ENCODE results near the gene UQCRHL. TPM values are rescaled to one million over a fixed set of nuclear protein-coding genes. Genes with fewer than 3 reads are reported as not detected.

Gene UQCRHL
- polyA plus RNA-seq, 1 donor from 2014 or later, result 1.3 TPM

- peaks cover 2 to 5% (median 4%) of the 10 kb centered on the region in 3 donors for H3K4me1 Mint-ChIP-seq
- no peak overlapping the region for H3K27ac Mint-ChIP-seq
- H3K27me3 Mint-ChIP-seq, result no peaks in the 10 kb centered on the region
- no peak overlapping the region for H3K4me3 Mint-ChIP-seq
- no peaks in the 10 kb centered on the region for H3K9me3 Mint-ChIP-seq
- no peaks in the 10 kb centered on the region for H3K36me3 Mint-ChIP-seq
These were observed 11.4 kb downstream of the UQCRHL start for GRCh38 chr1:15796086-15796462.

GRCh38 chr1:15788624-15789301 lies 18.7 kb downstream of the UQCRHL start:
- H3K27ac Mint-ChIP-seq, result no peak overlapping the region
- H3K4me1 Mint-ChIP-seq, result peaks cover 5 to 8% (median 6%) of the 10 kb centered on the region in 3 donors
- peak overlapping the region in 1 of 4 donors; percentile 41 for H3K4me3 Mint-ChIP-seq

GRCh38 chr1:15786581-15786980 lies 20.9 kb downstream of the UQCRHL start:
- Mint-ChIP-seq H3K4me1 (peaks cover 0 to 6% (median 3%) of the 10 kb centered on the region in 3 donors), H3K36me3 (no peaks in the 10 kb centered on the region), H3K27me3 (peaks cover 9% of the 10 kb centered on the region), H3K4me3 (no peak overlapping the region), H3K27ac (no peak overlapping the region), H3K9me3 (no peaks in the 10 kb centered on the region)

More at GRCh38 chr1:15788624-15789301, 18.7 kb downstream of the UQCRHL start:
- H3K9me3 Mint-ChIP-seq, result no peaks in the 10 kb centered on the region
- H3K27me3 Mint-ChIP-seq, result peaks cover 9% of the 10 kb centered on the region
- no peaks in the 10 kb centered on the region for H3K36me3 Mint-ChIP-seq

GRCh38 chr1:15785683-15786082 lies 21.8 kb downstream of the UQCRHL start:
- peaks cover 0 to 6% (median 3%) of the 10 kb centered on the region in 3 donors for H3K4me1 Mint-ChIP-seq
- H3K36me3 Mint-ChIP-seq, result no peaks in the 10 kb centered on the region
- peaks cover 5% of the 10 kb centered on the region for H3K27me3 Mint-ChIP-seq
- H3K9me3 Mint-ChIP-seq, result no peaks in the 10 kb centered on the region
- no peak overlapping the region for H3K27ac Mint-ChIP-seq
- H3K4me3 Mint-ChIP-seq, result no peak overlapping the region

- Mint-ChIP-seq H3K4me3 (no peak overlapping the region), H3K9me3 (no peaks in the 10 kb centered on the region), H3K27ac (no peak overlapping the region), H3K4me1 (peaks cover 0 to 1% (median 0%) of the 10 kb centered on the region in 3 donors), H3K27me3 (peaks cover 5% of the 10 kb centered on the region), H3K36me3 (no peaks in the 10 kb centered on the region)
These were observed 29.3 kb downstream of the UQCRHL start for GRCh38 chr1:15777909-15778707.

- Mint-ChIP-seq H3K27me3 (peaks cover 18% of the 10 kb centered on the region), H3K27ac (no peak overlapping the region)
These were observed 31.7 kb downstream of the UQCRHL start for GRCh38 chr1:15775706-15776105.

GRCh38 chr1:15771836-15772515 lies 35.5 kb downstream of the UQCRHL start:
- peaks cover 22% of the 10 kb centered on the region for H3K27me3 Mint-ChIP-seq
- H3K4me1 Mint-ChIP-seq, result peaks cover 0 to 1% (median 0%) of the 10 kb centered on the region in 3 donors
- no peak overlapping the region for H3K27ac Mint-ChIP-seq
- H3K9me3 Mint-ChIP-seq, result no peaks in the 10 kb centered on the region
- H3K4me3 Mint-ChIP-seq, result no peak overlapping the region
- peaks cover 3% of the 10 kb centered on the region for H3K36me3 Mint-ChIP-seq

More at GRCh38 chr1:15775706-15776105, 31.7 kb downstream of the UQCRHL start:
- Mint-ChIP-seq H3K36me3 (peaks cover 3% of the 10 kb centered on the region), H3K4me3 (no peak overlapping the region), H3K4me1 (peaks cover 0 to 1% (median 0%) of the 10 kb centered on the region in 3 donors), H3K9me3 (no peaks in the 10 kb centered on the region)

- Mint-ChIP-seq H3K9me3 (no peaks in the 10 kb centered on the region), H3K36me3 (peaks cover 3% of the 10 kb centered on the region), H3K4me3 (no peak overlapping the region), H3K4me1 (peaks cover 0 to 4% (median 0%) of the 10 kb centered on the region in 3 donors), H3K27me3 (peaks cover 25% of the 10 kb centered on the region), H3K27ac (no peak overlapping the region)
These were observed 37.0 kb downstream of the UQCRHL start for GRCh38 chr1:15770313-15770962.

GRCh38 chr1:15768388-15768787 lies 39.1 kb downstream of the UQCRHL start:
- Mint-ChIP-seq H3K36me3 (peaks cover 3% of the 10 kb centered on the region), H3K27ac (no peak overlapping the region), H3K4me3 (no peak overlapping the region), H3K9me3 (no peaks in the 10 kb centered on the region), H3K27me3 (peaks cover 34% of the 10 kb centered on the region), H3K4me1 (peaks cover 0 to 2% (median 0%) of the 10 kb centered on the region in 3 donors)

- H3K36me3 Mint-ChIP-seq, result peaks cover 3% of the 10 kb centered on the region
- peaks cover 0 to 2% (median 0%) of the 10 kb centered on the region in 3 donors for H3K4me1 Mint-ChIP-seq
- no peaks in the 10 kb centered on the region for H3K9me3 Mint-ChIP-seq
- H3K27ac Mint-ChIP-seq, result no peak overlapping the region
- no peak overlapping the region for H3K4me3 Mint-ChIP-seq
- H3K27me3 Mint-ChIP-seq, result peaks cover 34% of the 10 kb centered on the region
These were observed 39.5 kb downstream of the UQCRHL start for GRCh38 chr1:15767941-15768340.

- Mint-ChIP-seq H3K27me3 (peaks cover 28% of the 10 kb centered on the region), H3K9me3 (no peaks in the 10 kb centered on the region), H3K27ac (no peak overlapping the region), H3K4me1 (peaks cover 0 to 5% (median 2%) of the 10 kb centered on the region in 3 donors), H3K4me3 (no peak overlapping the region), H3K36me3 (no peaks in the 10 kb centered on the region)
These were observed 41.8 kb downstream of the UQCRHL start for GRCh38 chr1:15765495-15766194.

- Mint-ChIP-seq H3K4me1 (peaks cover 0 to 5% (median 2%) of the 10 kb centered on the region in 3 donors), H3K9me3 (no peaks in the 10 kb centered on the region), H3K36me3 (no peaks in the 10 kb centered on the region), H3K27ac (no peak overlapping the region), H3K27me3 (peaks cover 33% of the 10 kb centered on the region), H3K4me3 (no peak overlapping the region)
These were observed 42.6 kb downstream of the UQCRHL start for GRCh38 chr1:15764890-15765289.

- H3K9me3 Mint-ChIP-seq, result no peaks in the 10 kb centered on the region
- H3K4me1 Mint-ChIP-seq, result peaks cover 0 to 5% (median 2%) of the 10 kb centered on the region in 3 donors
- H3K27ac Mint-ChIP-seq, result no peak overlapping the region
- H3K36me3 Mint-ChIP-seq, result no peaks in the 10 kb centered on the region
- no peak overlapping the region for H3K4me3 Mint-ChIP-seq
- H3K27me3 Mint-ChIP-seq, result peaks cover 39% of the 10 kb centered on the region
These were observed 43.1 kb downstream of the UQCRHL start for GRCh38 chr1:15764269-15764764.

GRCh38 chr1:15762546-15762945 lies 44.9 kb downstream of the UQCRHL start:
- H3K4me3 Mint-ChIP-seq, result peak overlapping the region in 1 of 4 donors; percentile 13
- H3K9me3 Mint-ChIP-seq, result no peaks in the 10 kb centered on the region
- H3K36me3 Mint-ChIP-seq, result no peaks in the 10 kb centered on the region
- peaks cover 38% of the 10 kb centered on the region for H3K27me3 Mint-ChIP-seq
- peaks cover 2 to 5% (median 2%) of the 10 kb centered on the region in 3 donors for H3K4me1 Mint-ChIP-seq
- H3K27ac Mint-ChIP-seq, result no peak overlapping the region

All from IgD-negative memory B cell (primary cell).